ENCODE measurements around the gene GPR89A.
"Not testable (repeated sequence)": the region's sequence is repeated elsewhere in the genome, so short reads cannot be mapped to it uniquely, and the experiment has no call there.

Gene GPR89A

GRCh38 chr1:145607833-145608733 is at the start of gene GPR89A:
GPR89A (plus strand) TSS chr1:145607988; CDS start chr1:145608134, 146 bp downstream.
- peak; percentile 95 for DNase-seq

DNA sequence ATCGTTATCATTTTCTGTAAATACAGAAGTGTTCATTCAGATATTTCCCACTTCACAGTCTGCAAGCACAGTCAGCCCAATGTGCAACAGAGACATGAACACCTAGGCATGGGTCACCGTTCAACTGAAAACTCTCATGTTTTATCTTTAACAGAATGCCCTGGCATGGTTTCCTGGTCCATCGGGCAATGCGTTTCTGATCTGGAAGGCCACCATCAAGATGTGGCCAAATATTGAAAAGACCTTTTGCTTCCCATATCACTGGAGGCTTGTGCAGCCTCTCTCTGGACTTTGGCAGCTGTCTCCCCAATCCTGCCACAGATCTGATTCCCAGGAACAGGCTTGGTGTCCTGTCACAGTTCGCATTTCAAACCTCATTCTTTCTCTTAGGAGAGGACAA is 21.0 kb upstream of the GPR89A start:
- not testable (repeated sequence) for DNase-seq

DNA sequence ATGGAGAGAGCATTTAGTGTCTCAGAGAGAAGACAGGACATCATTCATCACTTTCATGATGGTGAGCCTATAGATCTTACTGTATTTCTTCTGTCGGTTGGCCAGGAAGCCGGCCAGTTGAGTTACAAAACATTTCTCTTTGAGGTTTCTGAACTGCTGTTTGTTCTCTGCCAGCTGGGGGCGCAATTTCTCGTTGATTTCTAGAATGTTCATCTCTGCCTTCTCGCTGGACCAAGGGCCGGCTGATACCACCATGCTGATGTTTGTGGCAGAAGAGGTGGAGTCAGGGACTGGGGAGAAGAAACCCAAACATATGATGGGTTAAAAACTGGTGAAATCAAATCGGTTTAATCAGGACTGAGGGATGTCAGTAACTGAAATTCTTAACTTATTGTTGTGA is 17.0 kb upstream of the GPR89A start:
- DNase-seq = peak; percentile 20

GRCh38 chr1:145592347-145592746 is 15.4 kb upstream of the GPR89A start:
- not testable (repeated sequence) for DNase-seq

GRCh38 chr1:145595421-145595820 is 12.4 kb upstream of the GPR89A start:
- not testable (repeated sequence) for DNase-seq

DNA sequence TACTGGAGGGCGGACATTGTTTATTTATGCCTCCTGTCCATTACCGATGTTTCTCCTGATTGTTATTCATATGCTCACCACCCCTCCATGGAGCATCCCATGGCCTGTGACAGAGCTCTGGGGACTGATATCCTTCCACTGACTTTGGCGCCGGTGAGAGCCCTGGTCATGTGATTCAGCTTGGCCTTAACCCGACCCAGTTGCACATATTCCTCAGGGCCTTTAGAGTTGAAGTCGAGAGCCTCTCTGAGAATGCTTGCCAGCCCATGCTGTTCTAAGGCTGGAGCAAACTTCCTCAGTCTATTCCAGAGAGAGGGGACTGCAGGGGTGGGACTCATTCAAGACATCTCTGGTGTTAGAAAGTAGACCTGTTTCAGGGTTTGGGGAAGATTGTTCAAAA is 11.6 kb upstream of the GPR89A start:
- DNase-seq = not testable (repeated sequence)

GRCh38 chr1:145599426-145599825 is 8.4 kb upstream of the GPR89A start:
- not testable (repeated sequence) for DNase-seq

- no peak for DNase-seq
Measured at GRCh38 chr1:145601593-145601992, 6.2 kb upstream of the GPR89A start.

GRCh38 chr1:145606840-145607239 is 948 bp upstream of the GPR89A start:
- not testable (repeated sequence) for DNase-seq

GRCh38 chr1:145607289-145607688 is 499 bp upstream of the GPR89A start:
- DNase-seq = not testable (repeated sequence)

DNA sequence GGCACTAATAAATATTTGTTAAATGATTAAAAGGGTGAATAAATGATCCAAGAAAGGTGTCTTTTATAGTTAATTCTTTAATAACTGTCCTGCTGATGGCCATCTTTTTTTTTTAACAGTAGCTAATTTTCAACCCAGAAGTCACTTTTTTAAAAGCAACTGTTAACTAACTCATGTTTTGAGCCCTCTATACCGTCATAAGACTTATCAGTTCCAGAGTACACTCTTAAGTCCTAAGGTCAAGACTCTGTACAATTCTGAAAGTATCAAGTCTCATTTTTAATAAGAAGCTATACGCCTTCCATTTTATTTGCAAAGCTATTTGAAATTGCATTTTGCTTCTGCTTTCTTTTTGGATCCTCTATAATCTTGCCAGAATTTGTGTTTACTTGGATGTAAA is 3.0 kb downstream of the GPR89A start:
- DNase-seq = not testable (repeated sequence)

GRCh38 chr1:145620073-145620472 is 12.3 kb downstream of the GPR89A start:
- not testable (repeated sequence) for DNase-seq

DNA sequence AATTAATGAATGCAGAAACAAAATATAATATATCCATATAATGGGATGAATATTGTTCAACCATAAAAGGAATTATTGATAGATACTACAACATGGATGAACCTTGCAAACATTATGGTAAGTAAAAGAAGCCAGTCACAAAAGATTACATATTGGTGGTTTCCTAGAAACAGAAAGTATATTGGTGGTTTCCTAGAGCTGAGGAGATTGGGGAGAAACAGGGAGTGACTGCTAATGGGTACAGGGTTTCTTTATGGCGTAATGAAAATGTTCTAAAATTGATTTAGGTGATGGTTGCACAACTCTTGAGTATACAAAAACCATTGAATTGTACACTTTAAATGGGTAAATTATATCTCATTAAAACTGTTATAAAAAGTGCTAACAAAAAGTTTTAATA is 14.4 kb downstream of the GPR89A start:
- DNase-seq = not testable (repeated sequence)

GRCh38 chr1:145636237-145636636 is 28.4 kb downstream of the GPR89A start:
- not testable (repeated sequence) for DNase-seq

- not testable (repeated sequence) for DNase-seq
Measured at GRCh38 chr1:145641886-145642285, 34.1 kb downstream of the GPR89A start.

- DNase-seq = not testable (repeated sequence)
Measured at GRCh38 chr1:145643990-145644389, 36.2 kb downstream of the GPR89A start.

GRCh38 chr1:145656245-145656943 is 48.6 kb downstream of the GPR89A start:
- DNase-seq = not testable (repeated sequence)

- not testable (repeated sequence) for DNase-seq
Measured at GRCh38 chr1:145662502-145662901, 54.7 kb downstream of the GPR89A start.

DNA sequence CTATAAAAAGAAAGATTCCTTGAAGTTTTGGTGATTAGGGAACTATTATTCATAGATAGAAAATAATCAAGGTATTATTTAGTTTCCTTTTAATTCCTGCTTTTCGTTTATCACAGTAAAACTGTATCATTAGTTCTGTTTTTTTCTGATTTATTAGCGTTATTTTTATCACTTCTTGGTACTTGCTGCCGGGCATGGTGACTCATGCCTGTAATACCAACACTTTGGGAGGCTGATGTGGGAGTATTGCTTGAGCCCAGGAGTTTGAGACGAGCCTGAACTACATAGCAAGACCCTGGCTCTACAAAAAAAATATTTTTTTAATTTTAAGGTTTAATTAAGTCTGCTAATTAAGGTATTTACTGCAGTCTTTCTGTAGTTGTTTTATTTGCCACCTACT is 57.2 kb downstream of the GPR89A start:
- DNase-seq = not testable (repeated sequence)

GRCh38 chr1:145670995-145671745 is 63.4 kb downstream of the GPR89A start:
- not testable (repeated sequence) for DNase-seq

- DNase-seq = not testable (repeated sequence)
Measured at GRCh38 chr1:145673217-145673616, 65.4 kb downstream of the GPR89A start.

DNA sequence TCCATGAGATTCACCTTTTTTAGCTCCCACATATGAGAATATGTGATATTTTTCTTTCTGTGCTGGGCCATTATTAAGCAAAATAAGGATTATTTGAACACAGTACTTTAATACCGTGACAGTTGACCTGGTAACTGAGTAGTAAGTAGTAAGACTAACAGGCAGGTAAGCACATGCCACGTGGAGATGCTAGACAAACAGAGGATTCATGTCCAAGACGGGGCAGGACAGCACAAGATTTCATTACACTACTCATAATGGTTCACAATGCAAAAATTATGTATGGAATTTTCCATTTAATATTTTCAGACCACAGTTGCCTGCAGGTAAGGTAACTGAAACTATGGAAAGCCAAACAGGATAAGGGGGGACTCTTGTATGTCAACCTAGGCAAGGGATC is 77.1 kb downstream of the GPR89A start:
- DNase-seq = not testable (repeated sequence)

GRCh38 chr1:145686078-145686477 is 78.3 kb downstream of the GPR89A start:
- DNase-seq = not testable (repeated sequence)

Measured in stimulated activated CD4-positive, alpha-beta T cell treated with anti-CD3 and anti-CD28 coated beads, Interleukin-12 subunit alpha, Interleukin-12 subunit beta, amount 100 ng/mL, for 4 hours (primary cell).